ENCODE results near the gene FUT8. TPM values are rescaled to one million over a fixed set of nuclear protein-coding genes. Genes with fewer than 3 reads are reported as not detected.

FUT8 gene
- total RNA-seq, 1 donor from 2014 or later = 7.8 TPM

DNA sequence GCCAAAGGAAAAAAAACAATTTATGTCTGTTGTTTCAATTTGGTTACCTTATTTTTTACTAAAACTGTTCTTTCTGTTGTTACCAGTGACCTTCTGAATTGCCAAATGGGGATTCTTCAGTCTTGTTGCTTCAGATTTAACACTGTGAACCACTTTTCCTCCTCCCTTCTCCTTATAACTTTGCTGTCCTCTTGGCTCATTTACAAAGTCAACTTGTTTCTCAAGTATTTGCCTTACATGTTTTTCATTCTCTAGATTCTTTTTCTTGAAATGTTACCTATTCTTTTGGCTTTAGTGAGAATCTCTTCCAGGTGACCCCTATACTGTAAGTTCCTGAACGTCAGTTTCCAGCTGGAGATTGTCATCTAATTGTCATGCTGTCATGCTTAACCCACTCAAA is 19.4 kb downstream of the FUT8 start:
- H3K9me3 ChIP-seq (replicated peaks) = peaks cover 12% of the 10 kb centered on the region
- H3K4me3 ChIP-seq = no peak overlapping the region
- peaks cover 23% of the 10 kb centered on the region for H3K4me1 ChIP-seq
- no peak overlapping the region for H3K27ac ChIP-seq (replicated peaks)
- H3K27me3 ChIP-seq (ENCODE audit: low read depth) = no peaks in the 10 kb centered on the region
- TF ChIP-seq, protein P1, sequence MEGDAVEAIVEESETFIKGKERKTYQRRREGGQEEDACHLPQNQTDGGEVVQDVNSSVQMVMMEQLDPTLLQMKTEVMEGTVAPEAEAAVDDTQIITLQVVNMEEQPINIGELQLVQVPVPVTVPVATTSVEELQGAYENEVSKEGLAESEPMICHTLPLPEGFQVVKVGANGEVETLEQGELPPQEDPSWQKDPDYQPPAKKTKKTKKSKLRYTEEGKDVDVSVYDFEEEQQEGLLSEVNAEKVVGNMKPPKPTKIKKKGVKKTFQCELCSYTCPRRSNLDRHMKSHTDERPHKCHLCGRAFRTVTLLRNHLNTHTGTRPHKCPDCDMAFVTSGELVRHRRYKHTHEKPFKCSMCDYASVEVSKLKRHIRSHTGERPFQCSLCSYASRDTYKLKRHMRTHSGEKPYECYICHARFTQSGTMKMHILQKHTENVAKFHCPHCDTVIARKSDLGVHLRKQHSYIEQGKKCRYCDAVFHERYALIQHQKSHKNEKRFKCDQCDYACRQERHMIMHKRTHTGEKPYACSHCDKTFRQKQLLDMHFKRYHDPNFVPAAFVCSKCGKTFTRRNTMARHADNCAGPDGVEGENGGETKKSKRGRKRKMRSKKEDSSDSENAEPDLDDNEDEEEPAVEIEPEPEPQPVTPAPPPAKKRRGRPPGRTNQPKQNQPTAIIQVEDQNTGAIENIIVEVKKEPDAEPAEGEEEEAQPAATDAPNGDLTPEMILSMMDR (IDR thresholded peaks at IDR 0.05; ENCODE audit: borderline replicate concordance) = no peak
- H3K36me3 ChIP-seq = no peaks in the 10 kb centered on the region
- intact Hi-C loops (cut with micrococcal nuclease) = no loop called here
- no peak for DNase-seq

DNA sequence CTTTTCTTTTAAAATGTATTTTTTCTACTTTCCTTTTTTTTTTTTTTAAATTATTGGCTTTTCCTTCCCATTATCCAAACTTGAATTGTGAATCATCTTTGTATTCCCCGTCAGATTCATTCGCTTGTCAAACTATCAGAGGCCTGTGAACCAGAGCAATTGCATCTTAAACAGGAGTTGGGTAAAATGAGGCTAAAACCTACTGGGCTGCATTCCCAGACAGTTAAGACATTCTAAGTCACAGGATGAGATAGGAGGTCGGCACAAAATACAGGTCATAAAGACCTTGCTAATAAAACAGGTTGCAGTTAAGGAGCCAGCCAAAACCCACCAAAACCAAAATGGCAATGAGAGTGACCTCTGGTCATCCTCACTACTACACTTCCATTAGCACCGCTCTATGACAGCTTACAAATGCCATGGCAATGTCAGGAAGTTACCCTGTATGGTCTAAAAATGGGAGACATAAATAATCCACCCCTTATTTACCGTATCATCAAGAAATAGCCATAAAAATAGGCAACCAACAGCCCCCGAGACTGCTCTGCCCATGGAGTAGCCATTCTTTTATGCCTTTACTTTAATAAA is 19.9 kb downstream of the FUT8 start:
- H3K4me3 ChIP-seq = no peak overlapping the region
- H3K27me3 ChIP-seq (ENCODE audit: low read depth) = no peaks in the 10 kb centered on the region
- H3K36me3 ChIP-seq = no peaks in the 10 kb centered on the region
- DNase-seq = no peak
- intact Hi-C loops (cut with micrococcal nuclease) = no loop called here
- H3K9me3 ChIP-seq (replicated peaks) = peaks cover 12% of the 10 kb centered on the region
- H3K4me1 ChIP-seq = peaks cover 23% of the 10 kb centered on the region
- no peak overlapping the region for H3K27ac ChIP-seq (replicated peaks)
- TF ChIP-seq, protein P1 (IDR thresholded peaks at IDR 0.05; ENCODE audit: borderline replicate concordance) = no peak

DNA sequence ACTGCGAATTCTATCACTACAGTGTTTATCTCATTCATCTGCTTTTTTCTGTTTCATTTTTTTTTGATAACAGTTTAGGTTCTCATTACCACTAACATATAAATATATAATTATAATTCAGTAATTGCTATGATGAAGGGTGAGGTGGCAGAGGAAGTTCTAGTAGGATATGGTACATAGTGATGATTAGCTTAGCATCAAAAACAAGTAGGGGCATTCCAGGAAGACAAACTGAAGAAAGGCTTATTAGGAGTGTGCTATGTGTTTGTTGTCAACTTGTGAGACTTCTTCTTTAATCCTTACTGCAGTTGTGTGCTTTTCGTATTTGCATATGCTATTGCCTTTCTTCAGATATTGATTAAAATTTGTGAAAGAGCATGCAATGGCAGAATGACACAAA is 20.6 kb downstream of the FUT8 start:
- Histone ChIP-seq H3K36me3 (no peaks in the 10 kb centered on the region), H3K4me1 (peaks cover 23% of the 10 kb centered on the region), H3K27ac (replicated peaks) (no peak overlapping the region), H3K27me3 (ENCODE audit: low read depth) (no peaks in the 10 kb centered on the region), H3K4me3 (no peak overlapping the region), H3K9me3 (replicated peaks) (peaks cover 12% of the 10 kb centered on the region)
- TF ChIP-seq, protein P1 (IDR thresholded peaks at IDR 0.05; ENCODE audit: borderline replicate concordance) = no peak
- intact Hi-C loops (cut with micrococcal nuclease) = no loop called here
- DNase-seq = no peak

DNA sequence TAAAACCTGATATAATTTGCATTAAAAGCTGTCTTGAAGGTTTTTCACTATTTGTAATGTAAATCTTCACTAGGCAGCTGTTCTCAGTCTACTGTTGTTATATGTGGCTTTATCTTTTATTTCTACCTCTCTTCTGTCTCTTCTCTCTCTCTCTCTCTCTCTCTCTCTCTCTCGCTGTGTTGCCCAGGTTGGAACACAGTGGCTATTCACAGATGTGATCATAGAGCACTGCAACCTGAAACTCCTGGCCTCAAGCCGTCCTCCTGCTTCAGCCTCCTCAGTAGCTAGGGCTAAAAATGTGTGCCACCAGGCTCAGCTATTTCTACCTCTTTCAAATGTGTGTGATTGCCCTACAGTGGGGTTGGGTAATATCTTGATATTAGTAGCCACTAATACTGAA is 21.1 kb downstream of the FUT8 start:
- intact Hi-C loops (cut with micrococcal nuclease) = no loop called here
- no peaks in the 10 kb centered on the region for H3K36me3 ChIP-seq
- H3K4me3 ChIP-seq = no peak overlapping the region
- H3K9me3 ChIP-seq (replicated peaks) = peaks cover 12% of the 10 kb centered on the region
- TF ChIP-seq, protein P1 (IDR thresholded peaks at IDR 0.05; ENCODE audit: borderline replicate concordance) = no peak
- DNase-seq = no peak
- H3K27me3 ChIP-seq (ENCODE audit: low read depth) = no peaks in the 10 kb centered on the region
- no peak overlapping the region for H3K27ac ChIP-seq (replicated peaks)
- H3K4me1 ChIP-seq = peaks cover 23% of the 10 kb centered on the region

DNA sequence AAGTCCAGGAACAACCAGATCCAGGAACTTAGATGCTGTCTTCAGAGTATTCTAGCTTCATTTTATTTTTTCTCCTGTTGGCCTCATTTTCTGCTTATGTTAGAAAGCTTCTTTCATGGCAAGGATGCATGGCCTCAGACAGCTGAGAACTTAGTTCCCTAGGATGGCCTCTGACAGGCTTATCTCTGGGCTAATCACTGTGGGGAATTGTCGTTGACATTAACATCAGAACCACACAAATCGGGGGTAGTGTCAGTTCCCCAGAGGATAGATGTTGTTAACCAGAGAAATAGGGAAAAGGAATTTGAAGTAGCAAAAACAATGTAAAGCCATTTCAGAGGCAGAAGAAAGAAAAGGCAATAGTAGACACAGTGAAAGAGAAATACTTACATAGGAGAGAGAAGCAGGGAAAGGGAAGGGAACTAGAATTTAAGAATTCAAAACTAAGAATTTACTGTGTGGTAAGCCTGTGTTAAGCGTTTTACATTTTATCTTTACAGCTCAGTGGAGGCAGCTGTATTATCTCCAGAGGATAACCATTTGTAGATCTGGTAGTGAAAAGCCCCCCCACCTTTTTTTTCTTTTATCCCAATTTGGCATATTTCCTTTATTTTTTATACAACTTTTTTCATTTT is 21.8 kb downstream of the FUT8 start:
- Histone ChIP-seq H3K36me3 (no peaks in the 10 kb centered on the region), H3K4me1 (peaks cover 17% of the 10 kb centered on the region), H3K4me3 (no peak overlapping the region), H3K9me3 (replicated peaks) (peaks cover 12% of the 10 kb centered on the region), H3K27ac (replicated peaks) (no peak overlapping the region), H3K27me3 (ENCODE audit: low read depth) (no peaks in the 10 kb centered on the region)
- TF ChIP-seq, protein P1 (IDR thresholded peaks at IDR 0.05; ENCODE audit: borderline replicate concordance) = no peak
- DNase-seq = no peak
- intact Hi-C loops (cut with micrococcal nuclease) = no loop called here
